Measurements from ENCODE around the gene PRRT2.

The PRRT2 gene

GRCh38 chr16:29809031-29809747 lies 2.8 kb upstream of the PRRT2 start:
- no peak for DNase-seq (ENCODE audit: low spot score)
- in situ Hi-C loops (cut with MboI; ENCODE audit: low sequenced_read_pairs, unreplicated experiment) = no loop called here
- TF ChIP-seq CTCF (IDR thresholded peaks at IDR 0.05; ENCODE audit: borderline replicate concordance, control extremely low read depth, extremely low read depth, insufficient read depth, missing control alignments) = no peak

- no peak for DNase-seq (ENCODE audit: low spot score)
- in situ Hi-C loops (cut with MboI; ENCODE audit: low sequenced_read_pairs, unreplicated experiment) = no loop called here
- TF ChIP-seq CTCF (IDR thresholded peaks at IDR 0.05; ENCODE audit: borderline replicate concordance, control extremely low read depth, extremely low read depth, insufficient read depth, missing control alignments) = no peak
These were observed 1.9 kb upstream of the PRRT2 start for GRCh38 chr16:29809850-29810698.

- no peak for TF ChIP-seq CTCF (IDR thresholded peaks at IDR 0.05; ENCODE audit: borderline replicate concordance, control extremely low read depth, extremely low read depth, insufficient read depth, missing control alignments)
- in situ Hi-C loops (cut with MboI; ENCODE audit: low sequenced_read_pairs, unreplicated experiment) = no loop called here
- no peak for DNase-seq (ENCODE audit: low spot score)
These were observed 1.3 kb upstream of the PRRT2 start for GRCh38 chr16:29810699-29811169.

- TF ChIP-seq CTCF (IDR thresholded peaks at IDR 0.05; ENCODE audit: borderline replicate concordance, control extremely low read depth, extremely low read depth, insufficient read depth, missing control alignments) = no peak
- peak; percentile 92 for DNase-seq (ENCODE audit: low spot score)
- in situ Hi-C loops (cut with MboI; ENCODE audit: low sequenced_read_pairs, unreplicated experiment) = no loop called here
These were observed 660 bp upstream of the PRRT2 start for GRCh38 chr16:29811170-29811895.

GRCh38 chr16:29812754-29813643 lies 1.0 kb downstream of the PRRT2 start:
- in situ Hi-C loops (cut with MboI; ENCODE audit: low sequenced_read_pairs, unreplicated experiment) = no loop called here
- no peak for TF ChIP-seq CTCF (IDR thresholded peaks at IDR 0.05; ENCODE audit: borderline replicate concordance, control extremely low read depth, extremely low read depth, insufficient read depth, missing control alignments)
- no peak for DNase-seq (ENCODE audit: low spot score)

Measured in GM13976 (cell line).